ENCODE measurements around the gene MOSPD3. TPM values are rescaled to one million over a fixed set of nuclear protein-coding genes. Genes with fewer than 3 reads are reported as not detected.

MOSPD3 gene
- total RNA-seq, 1 donor from 2014 or later: 17.5 TPM

DNA sequence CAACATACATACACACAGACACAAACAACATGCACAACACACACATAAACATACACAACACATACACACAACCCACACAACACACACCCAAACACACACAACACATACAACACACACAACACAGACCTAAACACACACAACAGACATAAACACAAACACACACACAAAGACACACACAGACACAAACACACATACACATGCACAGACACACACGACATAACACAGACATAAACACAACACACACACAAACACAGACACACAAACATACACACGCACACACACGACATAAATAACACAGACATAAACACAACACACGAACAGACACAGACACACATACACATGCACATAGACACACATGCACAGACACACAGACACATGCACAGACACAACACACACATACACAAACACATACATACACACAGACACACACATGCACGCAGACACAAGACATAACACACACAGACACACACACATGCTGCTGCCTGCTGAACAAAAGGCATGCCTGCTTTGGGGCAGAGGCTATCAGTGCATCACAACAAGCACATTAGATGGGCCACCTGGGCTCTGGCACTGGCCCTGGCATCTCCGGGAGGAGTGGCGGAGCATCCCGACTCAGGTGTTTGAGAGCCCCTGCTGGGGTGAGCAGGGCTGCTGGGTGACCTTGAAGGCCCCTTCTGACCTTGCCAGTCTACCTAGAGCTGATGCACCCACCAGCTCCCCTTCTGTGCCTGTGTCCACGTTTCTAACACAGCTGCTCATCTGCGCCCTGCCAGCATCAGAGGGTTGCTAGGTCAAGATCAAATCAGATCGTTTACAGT lies 31.7 kb upstream of the MOSPD3 start:
- H3K27ac Mint-ChIP-seq (ENCODE audit: unreplicated experiment): no peak overlapping the region
- no peaks in the 10 kb centered on the region for H3K27me3 Mint-ChIP-seq (ENCODE audit: low read depth)
- TF ChIP-seq, protein P1, sequence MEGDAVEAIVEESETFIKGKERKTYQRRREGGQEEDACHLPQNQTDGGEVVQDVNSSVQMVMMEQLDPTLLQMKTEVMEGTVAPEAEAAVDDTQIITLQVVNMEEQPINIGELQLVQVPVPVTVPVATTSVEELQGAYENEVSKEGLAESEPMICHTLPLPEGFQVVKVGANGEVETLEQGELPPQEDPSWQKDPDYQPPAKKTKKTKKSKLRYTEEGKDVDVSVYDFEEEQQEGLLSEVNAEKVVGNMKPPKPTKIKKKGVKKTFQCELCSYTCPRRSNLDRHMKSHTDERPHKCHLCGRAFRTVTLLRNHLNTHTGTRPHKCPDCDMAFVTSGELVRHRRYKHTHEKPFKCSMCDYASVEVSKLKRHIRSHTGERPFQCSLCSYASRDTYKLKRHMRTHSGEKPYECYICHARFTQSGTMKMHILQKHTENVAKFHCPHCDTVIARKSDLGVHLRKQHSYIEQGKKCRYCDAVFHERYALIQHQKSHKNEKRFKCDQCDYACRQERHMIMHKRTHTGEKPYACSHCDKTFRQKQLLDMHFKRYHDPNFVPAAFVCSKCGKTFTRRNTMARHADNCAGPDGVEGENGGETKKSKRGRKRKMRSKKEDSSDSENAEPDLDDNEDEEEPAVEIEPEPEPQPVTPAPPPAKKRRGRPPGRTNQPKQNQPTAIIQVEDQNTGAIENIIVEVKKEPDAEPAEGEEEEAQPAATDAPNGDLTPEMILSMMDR (IDR thresholded peaks at IDR 0.05): no peak
- peaks cover 8% of the 10 kb centered on the region for H3K36me3 Mint-ChIP-seq (ENCODE audit: low read depth)
- no peak for DNase-seq (ENCODE audit: low spot score)
- H3K9me3 Mint-ChIP-seq (ENCODE audit: low read depth): no peaks in the 10 kb centered on the region
- peaks cover 26% of the 10 kb centered on the region for H3K4me1 Mint-ChIP-seq (ENCODE audit: low read depth)
- no peak overlapping the region for H3K4me3 Mint-ChIP-seq (ENCODE audit: unreplicated experiment)

DNA sequence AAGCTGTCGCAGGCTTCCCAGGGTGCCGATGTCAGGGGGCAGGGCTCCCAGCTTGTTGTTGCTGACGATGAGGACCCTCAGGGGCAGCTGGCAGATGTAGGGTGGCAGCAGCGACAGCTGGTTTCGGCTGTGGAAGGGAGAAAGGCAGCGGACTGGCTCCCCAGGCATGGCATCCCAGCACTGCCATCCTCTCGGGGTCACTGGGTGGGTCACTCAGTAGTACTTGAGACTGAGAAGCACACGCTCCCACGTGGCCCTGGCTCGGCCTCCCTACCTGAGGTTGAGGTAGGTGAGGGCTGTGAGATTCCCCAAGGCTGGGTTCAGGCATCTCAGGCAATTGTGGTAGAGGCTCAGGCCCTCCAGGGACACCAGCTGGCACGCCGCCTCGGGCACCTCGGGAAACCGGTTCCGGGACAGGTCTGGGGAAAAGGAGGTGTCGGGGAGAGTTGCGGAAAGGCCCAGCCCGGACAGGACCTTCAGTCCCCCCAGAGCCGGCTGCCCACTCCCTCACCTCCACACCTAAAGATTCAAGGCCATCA lies 30.2 kb upstream of the MOSPD3 start:
- Mint-ChIP-seq H3K9me3 (ENCODE audit: low read depth) (no peaks in the 10 kb centered on the region), H3K27me3 (ENCODE audit: low read depth) (no peaks in the 10 kb centered on the region), H3K4me1 (ENCODE audit: low read depth) (peaks cover 28% of the 10 kb centered on the region), H3K4me3 (ENCODE audit: unreplicated experiment) (no peak overlapping the region), H3K27ac (ENCODE audit: unreplicated experiment) (no peak overlapping the region), H3K36me3 (ENCODE audit: low read depth) (peaks cover 3% of the 10 kb centered on the region)
- TF ChIP-seq, protein P1 (IDR thresholded peaks at IDR 0.05): no peak
- DNase-seq (ENCODE audit: low spot score): no peak

DNA sequence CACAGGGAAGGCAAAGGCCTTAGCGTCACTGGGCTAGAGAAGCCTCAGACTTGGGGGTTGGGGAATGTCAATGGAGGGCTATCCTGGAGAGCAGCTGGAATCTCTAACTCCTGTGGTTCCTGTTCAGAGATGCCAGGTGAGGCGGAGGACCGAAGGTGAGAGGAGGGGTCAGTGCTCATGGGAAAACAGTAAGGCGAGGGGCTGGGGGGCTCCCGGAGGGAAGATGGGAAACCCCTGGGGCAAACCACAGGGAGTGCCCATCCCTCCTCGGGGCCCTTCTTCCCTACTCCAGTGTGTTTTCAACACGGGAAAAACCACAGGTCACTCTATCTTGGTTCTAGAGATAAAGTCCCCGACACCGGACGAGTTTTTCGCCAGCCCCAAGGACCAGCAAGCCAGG lies 29.7 kb upstream of the MOSPD3 start:
- Mint-ChIP-seq H3K36me3 (ENCODE audit: low read depth) (peaks cover 3% of the 10 kb centered on the region), H3K27ac (ENCODE audit: unreplicated experiment) (no peak overlapping the region), H3K4me1 (ENCODE audit: low read depth) (peaks cover 30% of the 10 kb centered on the region), H3K9me3 (ENCODE audit: low read depth) (no peaks in the 10 kb centered on the region), H3K4me3 (ENCODE audit: unreplicated experiment) (no peak overlapping the region), H3K27me3 (ENCODE audit: low read depth) (no peaks in the 10 kb centered on the region)
- no peak for DNase-seq (ENCODE audit: low spot score)
- TF ChIP-seq, protein P1 (IDR thresholded peaks at IDR 0.05): no peak

DNA sequence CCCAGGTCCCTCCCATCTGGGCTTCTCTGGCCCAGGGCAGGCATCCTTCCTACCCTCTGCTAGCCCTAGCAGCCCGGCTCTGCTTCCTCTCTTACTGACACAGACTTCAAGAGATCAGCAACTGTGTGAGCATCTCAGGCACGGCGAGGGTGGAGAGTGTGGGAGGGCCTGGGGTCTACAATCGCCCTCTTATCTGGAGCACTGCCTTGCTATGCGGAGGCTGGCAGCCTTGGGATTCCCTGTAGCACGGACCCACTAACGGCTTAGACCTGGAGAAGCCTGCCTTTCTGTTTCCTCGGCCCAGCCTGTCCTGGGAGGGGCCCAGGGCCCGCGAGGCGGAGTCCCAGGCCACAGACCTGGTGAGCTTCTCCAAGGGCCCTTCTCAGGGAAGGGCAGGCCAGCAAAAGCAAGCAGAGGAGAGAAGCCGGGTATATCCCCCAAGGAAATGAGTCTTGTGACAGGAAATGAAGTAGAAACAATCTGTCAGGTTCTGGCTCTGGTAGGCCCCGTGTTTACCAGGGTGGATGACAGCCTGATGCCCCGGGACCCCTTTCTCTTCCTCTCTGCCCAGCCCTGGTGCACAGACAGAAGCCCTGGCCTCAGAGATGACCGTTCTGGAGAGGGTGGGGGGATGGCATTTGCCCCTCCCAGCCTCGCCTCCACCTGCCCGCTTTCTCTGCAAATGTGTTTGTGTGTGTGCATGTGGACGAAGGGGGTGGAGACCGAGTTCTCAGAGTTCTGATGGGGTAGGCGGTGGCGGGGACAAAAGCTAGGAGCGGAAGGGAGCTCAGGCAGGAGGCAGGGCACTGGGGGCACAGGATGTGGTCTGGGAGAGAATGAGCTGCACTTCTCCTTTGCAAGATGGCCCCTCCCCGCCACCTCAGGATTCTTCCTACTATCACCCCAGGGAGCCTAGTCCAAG lies 28.9 kb upstream of the MOSPD3 start:
- TF ChIP-seq, protein P1 (IDR thresholded peaks at IDR 0.05): no peak
- Mint-ChIP-seq H3K36me3 (ENCODE audit: low read depth) (peaks cover 3% of the 10 kb centered on the region), H3K4me1 (ENCODE audit: low read depth) (peaks cover 30% of the 10 kb centered on the region), H3K27me3 (ENCODE audit: low read depth) (no peaks in the 10 kb centered on the region), H3K27ac (ENCODE audit: unreplicated experiment) (peak overlapping the region; percentile 93), H3K9me3 (ENCODE audit: low read depth) (no peaks in the 10 kb centered on the region), H3K4me3 (ENCODE audit: unreplicated experiment) (peak overlapping the region; percentile 85)
- DNase-seq (ENCODE audit: low spot score): no peak
